RPMI7951 (cell line): ENCODE measurements around the gene NET1. TPM values are rescaled to one million over a fixed set of nuclear protein-coding genes. Genes with fewer than 3 reads are reported as not detected.
A peak's percentile ranks its signal among the peaks of the same experiment; 100 is the strongest.
"Not testable (repeated sequence)": the region's sequence is repeated elsewhere in the genome, so short reads cannot be mapped to it uniquely, and the experiment has no call there.

Experiments
- DNase-seq: peaks from one replicate; pipeline ENCODE4 v3.0.0-alpha.2; 2012; ENCODE audit warnings: low read depth
- total RNA-seq: library from RNA; depleted of rRNA; stranded (reverse); fragments of >200 nt; shearing (Covaris generic); gene quantifications from 2 replicates; pipeline ENCODE4 v1.2.3, GENCODE V29; 2014; rRNA removed

Gene NET1, protein sequence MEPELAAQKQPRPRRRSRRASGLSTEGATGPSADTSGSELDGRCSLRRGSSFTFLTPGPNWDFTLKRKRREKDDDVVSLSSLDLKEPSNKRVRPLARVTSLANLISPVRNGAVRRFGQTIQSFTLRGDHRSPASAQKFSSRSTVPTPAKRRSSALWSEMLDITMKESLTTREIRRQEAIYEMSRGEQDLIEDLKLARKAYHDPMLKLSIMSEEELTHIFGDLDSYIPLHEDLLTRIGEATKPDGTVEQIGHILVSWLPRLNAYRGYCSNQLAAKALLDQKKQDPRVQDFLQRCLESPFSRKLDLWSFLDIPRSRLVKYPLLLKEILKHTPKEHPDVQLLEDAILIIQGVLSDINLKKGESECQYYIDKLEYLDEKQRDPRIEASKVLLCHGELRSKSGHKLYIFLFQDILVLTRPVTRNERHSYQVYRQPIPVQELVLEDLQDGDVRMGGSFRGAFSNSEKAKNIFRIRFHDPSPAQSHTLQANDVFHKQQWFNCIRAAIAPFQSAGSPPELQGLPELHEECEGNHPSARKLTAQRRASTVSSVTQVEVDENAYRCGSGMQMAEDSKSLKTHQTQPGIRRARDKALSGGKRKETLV
- total RNA-seq, result 244 and 263 TPM in 2 replicates

DNA sequence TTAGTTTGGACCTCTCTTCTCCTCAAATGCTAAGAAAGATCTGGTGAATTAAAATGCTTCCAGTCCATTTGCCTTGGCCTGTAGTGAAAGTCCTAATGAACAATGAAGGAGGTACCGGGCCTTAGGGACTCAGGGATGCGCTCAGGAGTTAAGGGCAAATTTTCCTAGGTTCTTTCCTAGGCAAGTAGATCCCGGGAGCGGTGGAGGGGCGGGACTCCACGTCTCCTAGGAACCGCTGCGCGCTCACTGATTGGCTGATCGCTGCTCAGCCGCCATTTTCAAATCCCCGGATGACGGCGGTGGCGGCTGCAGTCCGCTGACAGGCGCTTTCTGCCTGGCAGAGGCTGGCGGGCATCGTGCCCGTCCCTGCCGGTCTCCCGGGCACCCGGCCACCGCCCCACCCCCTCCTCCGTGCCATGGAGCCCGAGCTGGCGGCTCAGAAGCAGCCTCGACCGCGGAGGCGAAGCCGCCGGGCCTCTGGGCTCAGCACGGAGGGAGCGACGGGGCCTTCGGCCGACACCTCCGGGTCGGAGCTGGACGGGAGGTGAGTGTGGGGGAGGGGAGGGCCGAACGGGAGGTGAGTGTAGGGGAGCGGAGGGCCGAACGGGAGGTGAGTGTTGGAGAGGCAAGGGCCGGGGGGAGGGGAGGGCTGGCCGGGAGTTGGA is at the start of gene NET1:
Gene NET1, plus strand, starts transcription at position 281 of the 665 bp plus-strand sequence. Its CDS starts 136 bp downstream, at position 417.
- DNase-seq, result peak; percentile 89

DNA sequence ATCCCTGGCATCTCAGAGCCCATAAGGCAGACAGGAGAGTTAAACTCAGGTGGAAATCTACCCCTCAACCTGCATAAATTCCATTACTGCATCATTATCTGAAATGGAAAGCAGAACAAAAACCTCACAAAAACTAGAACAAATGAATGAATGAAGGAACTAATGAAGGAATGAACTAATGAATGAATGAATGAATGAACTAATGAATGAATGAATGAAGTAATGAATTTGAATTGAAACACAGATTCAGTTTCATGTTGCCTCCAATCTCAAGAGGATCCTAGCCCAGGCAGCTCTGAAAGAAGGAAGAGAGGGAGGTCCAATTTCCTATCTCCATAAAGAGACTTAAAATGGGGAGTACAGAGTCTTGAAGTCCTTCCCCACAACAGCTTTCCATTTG is 49.5 kb upstream of the NET1 start:
- DNase-seq, result no peak

DNA sequence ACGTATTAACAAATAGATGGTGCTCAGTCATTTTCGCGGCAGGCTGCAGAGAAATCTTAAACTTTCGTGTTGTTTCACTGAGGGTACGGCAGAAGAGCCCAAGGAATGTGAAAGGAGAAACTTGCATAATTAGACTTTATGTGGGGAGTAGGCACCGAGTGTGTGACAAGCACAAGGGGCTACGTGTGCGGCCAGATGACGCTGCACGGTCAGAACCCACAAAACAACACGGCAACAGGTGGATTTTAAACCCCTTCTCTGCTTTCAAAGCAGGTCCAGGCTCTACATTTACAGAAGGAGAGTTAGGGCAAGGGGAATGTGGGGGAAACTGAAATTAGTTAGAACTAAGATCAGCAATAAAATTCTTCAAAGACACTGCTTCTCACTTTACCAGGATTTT is 48.0 kb upstream of the NET1 start:
- DNase-seq, result no peak

DNA sequence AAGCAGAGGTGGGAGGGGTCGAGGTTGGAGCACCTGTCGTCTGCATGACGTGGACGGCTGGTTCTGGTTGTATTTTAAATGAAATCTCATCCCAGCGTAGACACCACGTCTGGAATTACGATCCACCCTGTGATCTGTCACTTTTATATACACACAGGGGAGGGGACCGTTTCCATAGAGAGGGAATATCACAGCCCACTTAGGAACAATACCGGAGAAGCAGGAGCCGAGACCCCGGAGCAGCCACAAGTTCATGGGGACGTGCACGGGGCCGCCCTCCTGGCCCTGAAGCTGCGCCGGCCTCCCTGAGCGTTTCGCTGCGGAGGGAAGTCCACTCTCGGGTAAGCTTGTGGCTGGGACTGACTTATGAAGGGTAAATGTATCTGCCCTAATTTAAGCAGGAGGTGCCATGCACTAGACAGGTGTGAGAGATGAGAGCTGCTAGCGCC is 47.4 kb upstream of the NET1 start, which contains the start of gene UCN3:
Gene UCN3, plus strand, starts transcription at position 77 of the 449 bp plus-strand sequence. CDS start 8,755 bp downstream, outside the sequence.
- DNase-seq, result no peak

DNA sequence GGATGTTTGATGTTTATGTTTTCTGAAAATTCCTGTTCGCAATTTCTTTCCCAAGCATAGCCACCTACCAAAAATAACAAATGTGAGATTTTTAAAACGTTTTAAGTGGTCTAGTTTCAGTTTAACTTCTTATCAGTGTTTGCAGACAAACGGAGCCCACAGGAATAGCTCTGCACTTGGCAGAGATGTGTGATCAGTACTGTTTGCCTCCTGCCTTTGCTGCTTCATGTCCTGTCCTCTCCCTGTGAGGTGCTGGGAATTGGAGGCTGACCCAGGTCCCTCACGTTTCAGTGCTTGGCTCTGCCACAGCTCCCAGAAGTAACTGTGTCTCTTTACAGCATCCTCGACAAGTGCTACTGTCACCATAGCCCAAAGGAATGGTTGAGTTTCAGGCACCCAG is 46.4 kb upstream of the NET1 start:
- DNase-seq, result no peak

DNA sequence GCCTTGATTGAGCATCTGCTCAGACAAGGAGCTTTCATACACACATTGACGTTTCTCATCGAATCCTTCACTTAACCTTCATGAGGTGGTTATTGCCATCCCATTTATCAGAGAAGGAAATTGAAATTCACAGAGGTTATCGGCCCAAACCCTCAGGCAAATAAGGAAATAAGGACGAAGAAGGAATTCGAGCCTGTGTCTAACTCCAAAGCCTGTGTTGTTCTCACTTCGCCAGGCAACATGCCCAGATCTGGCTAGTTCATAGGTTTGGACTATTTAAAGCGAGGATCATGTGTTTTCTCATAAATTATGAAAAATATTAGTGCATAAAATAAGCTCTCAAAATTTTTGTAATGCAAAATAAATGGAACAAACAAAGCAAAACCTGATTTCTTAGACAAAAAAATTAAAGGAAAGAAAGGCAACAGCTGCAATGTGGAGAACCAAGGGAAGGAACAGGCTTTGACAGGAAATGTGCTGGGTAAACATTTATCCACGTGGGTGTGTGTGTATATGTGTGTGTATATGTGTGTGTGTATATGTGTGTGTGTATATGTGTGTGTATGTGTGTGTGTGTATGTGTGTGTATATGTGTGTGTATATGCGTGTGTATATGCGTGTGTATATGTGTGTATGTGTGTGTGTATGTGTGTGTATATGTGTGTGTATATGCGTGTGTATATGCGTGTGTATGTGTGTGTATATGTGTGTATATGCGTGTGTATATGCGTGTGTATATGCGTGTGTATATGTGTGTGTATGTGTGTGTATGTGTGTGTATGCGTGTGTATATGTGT is 42.8 kb upstream of the NET1 start:
- no peak for DNase-seq

DNA sequence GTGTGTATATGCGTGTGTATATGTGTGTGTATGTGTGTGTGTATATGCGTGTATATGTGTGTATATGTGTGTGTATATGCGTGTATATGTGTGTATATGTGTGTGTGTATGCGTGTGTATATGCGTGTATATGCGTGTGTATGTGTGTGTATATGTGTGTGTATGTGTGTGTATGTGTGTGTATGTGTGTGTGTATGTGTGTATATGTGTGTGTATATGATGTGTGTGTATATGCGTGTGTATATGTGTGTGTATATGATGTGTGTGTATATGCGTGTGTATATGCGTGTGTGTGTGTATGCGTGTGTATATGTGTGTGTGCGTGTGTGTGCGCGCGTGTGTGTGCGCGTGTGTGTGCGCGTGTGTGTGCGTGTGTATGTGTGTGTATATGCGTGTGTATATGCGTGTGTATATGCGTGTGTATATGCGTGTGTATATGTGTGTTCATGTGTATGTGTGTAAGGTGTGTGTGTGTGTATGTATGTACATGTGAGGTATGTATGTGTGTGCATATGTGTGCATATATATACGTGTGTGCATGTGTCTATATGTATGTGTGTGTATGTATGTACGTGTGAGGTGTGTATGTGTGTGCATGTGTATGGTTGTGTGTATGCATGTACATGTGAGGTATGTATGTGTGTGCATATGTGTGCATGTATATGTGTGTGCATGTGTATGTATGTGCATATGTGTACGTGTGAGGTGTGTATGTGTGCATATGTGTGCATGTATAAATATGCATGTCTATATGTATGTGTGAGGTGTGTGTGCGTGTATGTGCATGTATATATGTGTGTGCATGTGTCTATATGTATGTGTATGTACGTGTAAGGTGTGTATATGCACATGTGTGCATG is 41.6 kb upstream of the NET1 start:
- DNase-seq, result no peak

DNA sequence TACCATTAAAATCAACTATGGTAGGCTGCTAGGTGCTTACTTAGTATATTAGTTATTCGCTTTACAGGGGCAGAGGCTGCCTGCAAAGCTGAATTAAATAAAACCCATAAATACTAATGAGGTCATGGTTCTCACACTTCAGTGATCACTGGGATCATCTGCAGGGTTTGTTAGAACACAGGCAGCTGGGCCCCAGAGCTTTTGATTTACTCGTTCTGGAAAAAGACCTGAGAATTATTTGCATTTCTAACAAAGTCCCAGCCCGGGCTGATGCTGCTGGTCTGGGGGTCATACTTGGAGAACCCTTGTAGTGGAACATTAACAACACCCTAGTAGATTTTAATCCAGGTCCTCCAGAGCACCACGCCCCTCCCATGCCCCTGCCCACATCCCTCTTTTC is 39.0 kb upstream of the NET1 start:
- DNase-seq, result no peak

DNA sequence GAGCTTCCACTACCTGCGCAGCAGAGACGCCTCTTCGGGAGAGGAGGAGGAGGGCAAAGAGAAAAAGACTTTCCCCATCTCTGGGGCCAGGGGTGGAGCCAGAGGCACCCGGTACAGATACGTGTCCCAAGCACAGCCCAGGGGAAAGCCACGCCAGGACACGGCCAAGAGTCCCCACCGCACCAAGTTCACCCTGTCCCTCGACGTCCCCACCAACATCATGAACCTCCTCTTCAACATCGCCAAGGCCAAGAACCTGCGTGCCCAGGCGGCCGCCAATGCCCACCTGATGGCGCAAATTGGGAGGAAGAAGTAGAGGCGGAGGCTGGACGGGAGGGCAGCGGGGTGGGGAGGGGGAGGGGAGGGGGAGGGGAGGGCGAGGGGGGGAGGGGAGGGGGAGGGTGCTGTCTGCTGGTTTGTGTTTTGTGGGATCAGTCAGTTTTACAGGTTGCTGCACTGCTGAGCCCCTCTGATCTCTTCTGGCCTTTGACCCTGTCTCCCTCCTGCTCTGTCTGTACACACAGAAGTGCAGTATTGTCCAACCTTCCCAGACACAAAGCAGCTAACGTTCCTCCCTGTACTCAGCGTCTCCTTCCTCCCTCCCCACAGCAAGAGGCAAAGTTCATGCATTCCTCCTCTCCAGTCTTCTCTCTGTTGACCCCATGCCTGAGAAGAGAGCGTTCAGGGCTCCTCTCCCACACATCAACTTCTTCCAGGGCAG is 38.3 kb upstream of the NET1 start:
- no peak for DNase-seq

DNA sequence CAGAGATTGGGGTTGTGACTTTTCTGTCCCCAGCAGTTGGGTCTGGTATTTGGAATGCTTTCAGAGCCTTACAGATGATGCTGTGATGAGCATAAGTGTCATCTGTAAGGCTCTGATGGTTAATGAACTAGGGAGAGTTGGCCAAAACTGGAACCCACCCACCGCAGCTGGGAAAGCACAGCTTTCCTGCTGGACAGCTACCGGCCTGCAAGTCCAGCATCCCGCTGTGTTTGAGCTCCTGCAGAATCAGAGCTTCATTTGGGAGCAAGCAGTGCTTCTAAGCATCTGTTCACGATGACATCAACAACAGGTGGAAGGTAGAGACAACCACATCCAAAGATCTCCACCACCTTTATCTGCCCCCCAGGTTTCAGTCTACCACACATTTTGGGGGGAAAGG is 35.9 kb upstream of the NET1 start:
- no peak for DNase-seq

DNA sequence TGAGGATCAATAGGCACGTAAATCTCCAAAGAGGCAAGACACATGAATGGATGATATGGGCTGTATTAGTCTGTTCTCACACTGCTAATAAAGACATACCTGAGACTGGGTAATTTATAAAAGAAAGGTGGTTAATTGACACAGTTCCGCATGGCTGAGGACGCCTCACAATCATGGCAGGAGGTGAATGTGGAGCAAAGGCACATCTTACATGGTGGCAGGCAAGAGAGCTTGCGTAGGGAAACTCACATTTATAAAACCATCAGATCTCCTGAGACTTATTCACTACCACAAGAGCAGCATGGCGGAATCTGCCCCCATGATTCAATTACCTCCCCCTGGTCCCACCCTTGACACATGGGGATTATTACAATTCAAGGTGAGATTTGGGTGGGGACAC is 33.2 kb upstream of the NET1 start:
- DNase-seq, result not testable (repeated sequence)

DNA sequence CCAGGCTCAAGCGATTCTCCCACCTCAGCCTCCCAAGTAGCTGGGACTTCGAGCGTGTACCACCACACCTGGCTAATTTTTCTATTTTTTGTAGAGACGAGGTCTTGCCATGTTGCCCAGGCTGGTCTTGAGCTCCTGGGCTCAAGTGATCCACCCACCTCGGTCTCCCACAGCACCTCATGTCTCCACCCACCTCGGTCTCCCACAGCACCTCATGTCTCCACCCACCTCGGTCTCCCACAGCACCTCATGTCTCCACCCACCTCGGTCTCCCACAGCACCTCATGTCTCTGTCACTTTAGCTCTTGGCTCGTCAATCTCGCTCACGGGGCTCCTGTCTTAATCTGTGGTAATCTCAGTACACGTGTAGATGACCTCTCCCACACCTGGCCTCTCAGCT is 32.0 kb upstream of the NET1 start:
- not testable (repeated sequence) for DNase-seq

DNA sequence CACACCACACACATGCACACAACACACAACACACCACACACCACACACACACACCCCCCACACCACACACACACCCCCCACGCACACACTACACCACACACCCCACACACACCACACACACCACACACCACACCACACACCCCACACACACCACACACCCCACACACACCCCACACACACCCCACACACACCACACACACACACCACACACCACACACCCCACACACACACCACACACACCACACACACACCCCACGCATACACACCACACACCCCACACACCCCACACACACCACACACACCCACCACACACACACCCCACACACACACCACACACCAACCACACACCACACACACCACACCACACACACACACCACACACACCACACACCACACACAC is 31.2 kb upstream of the NET1 start:
- DNase-seq, result no peak

DNA sequence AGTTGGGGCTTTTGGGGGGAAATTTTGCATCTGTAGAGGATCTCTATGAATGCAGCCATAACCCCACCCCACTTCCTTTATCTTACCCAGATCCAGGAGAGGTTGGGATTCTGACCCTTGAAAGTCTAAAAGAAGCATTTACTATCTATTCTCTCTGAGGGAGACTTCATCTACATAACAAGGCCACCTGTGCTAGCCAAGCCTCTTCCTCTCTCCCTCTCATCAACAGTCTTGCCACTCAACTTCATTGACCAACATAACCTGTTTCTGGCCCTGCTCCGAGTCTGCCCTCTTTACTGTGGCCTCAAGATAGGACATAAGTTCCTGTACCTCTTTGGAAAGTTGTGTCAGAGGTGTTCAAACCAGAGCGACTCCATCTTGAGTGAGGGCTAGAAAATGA is 27.1 kb upstream of the NET1 start:
- DNase-seq, result no peak

DNA sequence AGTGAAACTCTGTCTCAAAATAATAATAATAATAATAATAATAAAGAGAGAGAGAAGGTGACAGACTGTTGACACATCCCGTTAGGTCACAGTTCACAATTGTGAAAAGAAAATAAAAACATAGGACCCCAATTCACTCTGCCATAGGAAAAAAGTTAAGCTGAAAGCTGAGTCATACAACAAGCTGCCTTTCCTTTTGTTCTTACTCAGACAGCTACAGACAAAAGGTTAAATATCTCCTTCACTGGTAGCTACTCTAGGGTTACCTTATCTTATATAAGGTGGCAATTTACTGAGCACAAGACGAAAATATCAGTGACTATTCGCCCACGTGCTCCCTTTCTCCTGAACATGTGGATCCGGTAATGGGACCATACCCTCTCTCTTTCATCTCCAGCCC is 25.2 kb upstream of the NET1 start:
- DNase-seq, result no peak

DNA sequence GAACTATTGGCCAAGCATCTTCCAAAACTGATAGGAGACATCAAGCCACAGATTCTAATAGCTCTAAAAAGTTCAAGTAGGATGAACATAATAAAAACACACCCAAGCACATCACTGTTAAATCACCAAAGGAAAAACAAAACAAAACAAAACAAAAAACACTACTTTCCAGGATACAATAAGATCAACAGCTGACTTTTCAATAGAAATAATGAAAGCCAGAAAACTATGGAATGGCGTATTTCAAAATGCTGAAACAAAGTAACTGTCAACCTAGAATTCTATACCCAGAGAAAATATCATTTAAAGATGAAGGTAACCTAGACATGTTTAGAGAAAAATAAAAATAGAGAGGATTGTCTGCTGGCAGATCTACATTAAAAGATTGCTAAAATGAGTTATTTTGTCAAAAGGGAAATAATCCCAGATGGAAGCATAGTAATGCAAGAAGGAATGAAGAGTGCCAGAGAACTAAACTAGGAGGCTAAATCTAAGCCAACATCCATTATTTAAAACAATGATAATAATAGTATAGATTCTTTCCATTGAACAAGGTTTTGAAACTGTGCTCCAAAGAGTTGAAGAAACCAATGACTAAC is 21.7 kb upstream of the NET1 start:
- no peak for DNase-seq

DNA sequence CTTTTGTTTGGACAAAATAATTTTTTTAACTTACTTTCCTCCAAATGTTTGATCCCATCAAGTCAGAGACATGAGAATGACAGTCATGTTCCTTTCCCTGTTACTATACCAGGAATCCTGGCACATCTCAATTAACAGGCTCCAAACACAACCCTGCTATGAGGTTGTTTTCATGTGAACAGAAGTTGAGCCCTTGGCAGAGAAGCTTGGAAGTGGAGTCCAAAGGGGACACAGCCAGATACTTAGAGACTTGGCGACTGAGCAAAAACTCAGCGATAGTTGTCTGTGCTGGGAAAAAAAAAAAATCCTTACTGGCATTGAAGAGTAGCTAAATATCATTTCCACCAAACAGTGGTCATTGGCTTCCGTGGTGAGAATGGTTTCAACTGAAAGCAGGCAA is 20.6 kb upstream of the NET1 start:
- DNase-seq, result no peak

DNA sequence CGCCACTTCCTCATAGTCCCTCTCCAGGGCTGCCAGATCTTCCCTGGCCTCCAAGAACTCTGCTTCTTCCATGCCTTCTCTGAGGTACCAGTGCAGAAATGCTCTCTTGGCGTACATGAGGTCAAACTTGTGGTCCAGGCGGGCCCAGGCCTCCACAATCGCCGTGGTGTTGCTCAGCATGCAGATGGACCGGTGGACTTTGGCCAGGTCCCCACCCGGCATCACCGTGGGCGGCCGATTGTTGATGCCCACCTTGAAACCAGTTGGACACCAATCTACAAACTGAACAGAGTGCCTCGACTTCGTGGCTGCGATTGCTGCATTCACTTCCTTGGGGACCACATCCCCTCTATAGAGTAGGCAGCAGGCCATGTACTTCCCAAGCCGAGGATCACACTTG is 18.8 kb upstream of the NET1 start:
- no peak for DNase-seq

DNA sequence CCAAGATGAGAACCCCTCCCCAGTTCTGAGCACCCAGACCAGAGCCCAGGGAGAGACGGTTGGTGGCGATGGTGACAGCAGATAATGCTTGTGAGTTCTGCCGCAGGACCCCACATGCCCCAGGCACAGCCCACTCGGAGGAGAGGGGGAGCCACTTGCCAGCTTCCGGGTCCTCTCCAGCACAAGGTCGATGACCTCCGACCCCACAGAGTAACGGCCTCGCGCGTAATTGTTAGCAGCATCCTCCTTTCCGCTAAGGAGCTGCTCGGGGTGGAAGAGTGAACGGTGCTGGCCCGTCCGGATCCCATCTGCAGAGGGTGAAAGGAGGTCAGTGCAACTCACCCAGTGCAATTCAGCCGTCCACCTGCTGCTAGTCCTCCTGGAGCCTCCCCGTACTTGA is 17.2 kb upstream of the NET1 start:
- DNase-seq, result no peak
